PC-3 (cell line): Measurements from ENCODE around the gene ECEL1.

ENCODE experiments used
- CTCF ChIP-seq: fragments of 300-600 bp; sonication (generic); conservative IDR thresholded peaks from 2 replicates; pipeline ENCODE4 v1.5.1; 2017; ENCODE audit warnings: antibody characterized with exemption, low read depth, mild to moderate bottlenecking, low read length
- EZH2 ChIP-seq: fragments of 300-600 bp; sonication (generic); IDR thresholded peaks from one replicate; pipeline ENCODE4 v1.6.1; 2017; ENCODE audit warnings: antibody characterized with exemption, mild to moderate bottlenecking, low read length; ENCODE audit not compliant: unreplicated experiment
- EZH2phosphoT487 ChIP-seq: fragments of 300-600 bp; sonication (generic); IDR thresholded peaks from 2 replicates; pipeline ENCODE4 v1.6.1; 2018; ENCODE audit warnings: mild to moderate bottlenecking, antibody characterized with exemption, low read length, borderline replicate concordance

- TF ChIP-seq CTCF = no peak
- TF ChIP-seq EZH2phosphoT487 = no peak
- no peak for TF ChIP-seq EZH2
Measured at GRCh38 chr2:232478571-232479340, 8.9 kb downstream of the ECEL1 start.
